IPS-20b (cell line): ENCODE data around the gene PSMB8.
A peak's percentile ranks its signal among the peaks of the same experiment; 100 is the strongest.

Experiments used
- H3K27ac ChIP-seq: one replicate; pipeline ENCODE4 v1.5.1; 2013; ENCODE audit warnings: low read length
- H3K27me3 ChIP-seq: 2 replicates; pipeline ENCODE4 v1.6.1; 2013; ENCODE audit warnings: mild to moderate bottlenecking, low read length, inconsistent platforms; ENCODE audit not compliant: insufficient read depth
- H3K36me3 ChIP-seq: 2 replicates; pipeline ENCODE4 v1.6.1; 2013; ENCODE audit warnings: low read depth, mild to moderate bottlenecking, inconsistent platforms, low read length, moderate library complexity; ENCODE audit not compliant: insufficient read depth
- H3K4me1 ChIP-seq: 2 replicates; pipeline ENCODE4 v1.6.1; 2013; ENCODE audit warnings: mild to moderate bottlenecking, control low read depth, inconsistent platforms, low read length, moderate library complexity; ENCODE audit not compliant: insufficient read depth
- H3K4me3 ChIP-seq: 2 replicates; pipeline ENCODE4 v1.5.1; 2013; ENCODE audit warnings: mild to moderate bottlenecking, low read length, inconsistent platforms
- H3K9ac ChIP-seq: 2 replicates; pipeline ENCODE4 v1.6.1; 2013; ENCODE audit warnings: low read depth, mild to moderate bottlenecking, inconsistent platforms, low read length, moderate library complexity
- H3K9me3 ChIP-seq: 2 replicates; pipeline ENCODE4 v1.6.1; 2013; ENCODE audit warnings: mild to moderate bottlenecking, low read depth, low read length, inconsistent platforms; ENCODE audit not compliant: insufficient read depth

The PSMB8 gene

GRCh38 chr6:32854376-32855178 is 10.7 kb upstream of the PSMB8 start:
- Histone ChIP-seq H3K4me3 (peak overlapping the region; percentile 75), H3K9ac (peak overlapping the region; percentile 22; the same call in 1 of the 2 replicates), H3K27me3 (peaks cover 80% of the 10 kb centered on the region), H3K9me3 (no peaks in the 10 kb centered on the region), H3K4me1 (no peaks in the 10 kb centered on the region), H3K36me3 (0 out of 2 replicates have a peak, but pooled peaks cover 2% of the 10 kb centered on the region), H3K27ac (no peak overlapping the region)

GRCh38 chr6:32853541-32854375 is 9.9 kb upstream of the PSMB8 start, which contains the start of the genes PSMB9 and TAP1:
Gene PSMB9 (plus strand): TSS chr6:32854192. CDS start chr6:32854230, 38 bp downstream.
Gene TAP1 (minus strand): TSS chr6:32853704. CDS start chr6:32853636, 68 bp downstream.
- peak within 1 kb of the TSS; percentile 75 for H3K4me3 ChIP-seq
- H3K27me3 ChIP-seq: peaks cover 85% of the 10 kb centered on the region
- 0 out of 2 replicates have a peak, but pooled peaks cover 2% of the 10 kb centered on the region for H3K36me3 ChIP-seq
- no peaks in the 10 kb centered on the region for H3K9me3 ChIP-seq
- H3K27ac ChIP-seq: no peak within 1 kb of the TSS
- H3K4me1 ChIP-seq: no peaks in the 10 kb centered on the region
- H3K9ac ChIP-seq: peak within 1 kb of the TSS; percentile 64; the same call in 1 of the 2 replicates

GRCh38 chr6:32852844-32853540 is 9.1 kb upstream of the PSMB8 start:
- Histone ChIP-seq H3K9ac (peak overlapping the region; percentile 64; the same call in 1 of the 2 replicates), H3K27ac (no peak overlapping the region), H3K4me3 (peak overlapping the region; percentile 75), H3K9me3 (no peaks in the 10 kb centered on the region), H3K4me1 (no peaks in the 10 kb centered on the region), H3K36me3 (0 out of 2 replicates have a peak, but pooled peaks cover 2% of the 10 kb centered on the region), H3K27me3 (peaks cover 87% of the 10 kb centered on the region)

GRCh38 chr6:32852018-32852843 is 8.4 kb upstream of the PSMB8 start:
- Histone ChIP-seq H3K27me3 (peaks cover 82% of the 10 kb centered on the region), H3K9me3 (no peaks in the 10 kb centered on the region), H3K4me1 (no peaks in the 10 kb centered on the region), H3K4me3 (peak overlapping the region; percentile 75), H3K36me3 (0 out of 2 replicates have a peak, but pooled peaks cover 2% of the 10 kb centered on the region), H3K27ac (no peak overlapping the region), H3K9ac (peak overlapping the region; percentile 64; the same call in 1 of the 2 replicates)

- Histone ChIP-seq H3K4me1 (no peaks in the 10 kb centered on the region), H3K27me3 (peaks cover 72% of the 10 kb centered on the region), H3K36me3 (0 out of 2 replicates have a peak, but pooled peaks cover 2% of the 10 kb centered on the region), H3K9me3 (no peaks in the 10 kb centered on the region), H3K9ac (no peak overlapping the region), H3K4me3 (no peak overlapping the region), H3K27ac (no peak overlapping the region)
Observed at GRCh38 chr6:32851025-32851424, 7.2 kb upstream of the PSMB8 start.

GRCh38 chr6:32849126-32849525 is 5.3 kb upstream of the PSMB8 start:
- Histone ChIP-seq H3K9me3 (no peaks in the 10 kb centered on the region), H3K4me1 (no peaks in the 10 kb centered on the region), H3K4me3 (no peak overlapping the region), H3K9ac (no peak overlapping the region), H3K27me3 (peaks cover 68% of the 10 kb centered on the region), H3K36me3 (0 out of 2 replicates have a peak, but pooled peaks cover 2% of the 10 kb centered on the region), H3K27ac (no peak overlapping the region)

GRCh38 chr6:32847795-32848194 is 3.9 kb upstream of the PSMB8 start:
- Histone ChIP-seq H3K27me3 (peaks cover 68% of the 10 kb centered on the region), H3K4me1 (peaks cover 3% of the 10 kb centered on the region; the same call in 1 of the 2 replicates), H3K27ac (no peak overlapping the region), H3K9me3 (no peaks in the 10 kb centered on the region), H3K4me3 (no peak overlapping the region), H3K36me3 (0 out of 2 replicates have a peak, but pooled peaks cover 2% of the 10 kb centered on the region), H3K9ac (no peak overlapping the region)

GRCh38 chr6:32847004-32847403 is 3.2 kb upstream of the PSMB8 start:
- peaks cover 3% of the 10 kb centered on the region; the same call in 1 of the 2 replicates for H3K4me1 ChIP-seq
- no peak overlapping the region for H3K9ac ChIP-seq
- H3K27ac ChIP-seq: no peak overlapping the region
- peaks cover 68% of the 10 kb centered on the region for H3K27me3 ChIP-seq
- H3K36me3 ChIP-seq: 0 out of 2 replicates have a peak, but pooled peaks cover 2% of the 10 kb centered on the region
- H3K4me3 ChIP-seq: no peak overlapping the region
- H3K9me3 ChIP-seq: no peaks in the 10 kb centered on the region

- Histone ChIP-seq H3K4me3 (no peak overlapping the region), H3K27ac (no peak overlapping the region), H3K27me3 (peaks cover 61% of the 10 kb centered on the region), H3K9ac (no peak overlapping the region), H3K36me3 (no peaks in the 10 kb centered on the region), H3K4me1 (peaks cover 3% of the 10 kb centered on the region; the same call in 1 of the 2 replicates), H3K9me3 (no peaks in the 10 kb centered on the region)
Observed at GRCh38 chr6:32845384-32845884, 1.6 kb upstream of the PSMB8 start.

- H3K4me1 ChIP-seq: peaks cover 3% of the 10 kb centered on the region; the same call in 1 of the 2 replicates
- no peak overlapping the region for H3K27ac ChIP-seq
- no peak overlapping the region for H3K9ac ChIP-seq
- H3K27me3 ChIP-seq: peaks cover 56% of the 10 kb centered on the region
- H3K9me3 ChIP-seq: no peaks in the 10 kb centered on the region
- no peaks in the 10 kb centered on the region for H3K36me3 ChIP-seq
- peak overlapping the region; percentile 92; the same call in 1 of the 2 replicates for H3K4me3 ChIP-seq
Observed at GRCh38 chr6:32844839-32845383, 1.1 kb upstream of the PSMB8 start.
